SIG-M5 treated with dmso at 0.1 percent for 504 hours (cell line): ENCODE results near the gene FGGY.
"Not testable (repeated sequence)": the region's sequence is repeated elsewhere in the genome, so short reads cannot be mapped to it uniquely, and the experiment has no call there.

Experiments used
- DNase-seq: peaks from one replicate; lab custom pipeline; 2025; ENCODE audit not compliant: unreplicated experiment; lab: John Stamatoyannopoulos, UW

FGGY gene

GRCh38 chr1:59477286-59477685 lies 180.4 kb downstream of the FGGY start:
- DNase-seq, result no peak

GRCh38 chr1:59477867-59478266 lies 181.0 kb downstream of the FGGY start:
- no peak for DNase-seq

GRCh38 chr1:59478822-59479221 lies 181.9 kb downstream of the FGGY start:
- no peak for DNase-seq

- no peak for DNase-seq
Measured at GRCh38 chr1:59480188-59480888, 183.4 kb downstream of the FGGY start.

- no peak for DNase-seq
Measured at GRCh38 chr1:59481881-59482505, 185.1 kb downstream of the FGGY start.

GRCh38 chr1:59482986-59483385 lies 186.1 kb downstream of the FGGY start:
- no peak for DNase-seq

- no peak for DNase-seq
Measured at GRCh38 chr1:59484096-59484495, 187.2 kb downstream of the FGGY start.

GRCh38 chr1:59485171-59485570 lies 188.3 kb downstream of the FGGY start:
- DNase-seq, result no peak

- no peak for DNase-seq
Measured at GRCh38 chr1:59485949-59486348, 189.1 kb downstream of the FGGY start.

GRCh38 chr1:59486615-59487014 lies 189.7 kb downstream of the FGGY start:
- DNase-seq, result no peak

- DNase-seq, result no peak
Measured at GRCh38 chr1:59487335-59488031, 190.6 kb downstream of the FGGY start.

GRCh38 chr1:59492500-59492899 lies 195.6 kb downstream of the FGGY start:
- no peak for DNase-seq

GRCh38 chr1:59494145-59494833 lies 197.4 kb downstream of the FGGY start:
- peak; percentile 25 for DNase-seq

GRCh38 chr1:59496156-59496555 lies 199.3 kb downstream of the FGGY start:
- not testable (repeated sequence) for DNase-seq

- no peak for DNase-seq
Measured at GRCh38 chr1:59497616-59498015, 200.7 kb downstream of the FGGY start.

GRCh38 chr1:59498640-59499039 lies 201.7 kb downstream of the FGGY start:
- no peak for DNase-seq

GRCh38 chr1:59499273-59499942 lies 202.5 kb downstream of the FGGY start:
- no peak for DNase-seq

- DNase-seq, result no peak
Measured at GRCh38 chr1:59499943-59500569, 203.2 kb downstream of the FGGY start.

- peak; percentile 34 for DNase-seq
Measured at GRCh38 chr1:59500950-59501742, 204.3 kb downstream of the FGGY start.
